Tibial artery (tissue), 4 donors: ENCODE data around the gene ATP9A.
A peak's percentile ranks its signal among the peaks of the same experiment; 100 is the strongest.

Experiments
- DNase-seq, 2 donors: peaks; one replicate each; pipeline ENCODE4 v3.0.0-alpha.2; 2019
- H3K27ac ChIP-seq, 2 donors: fragments of 200-600 bp; sonication (generic) in 1 of 2; 1 replicate in 1 of 2; 2 replicates in 1 of 2; pipeline ENCODE4 v1.5.1; 2018 to 2019; ENCODE audit warnings: mild to moderate bottlenecking in 1 of 2
- H3K27me3 ChIP-seq, 2 donors: fragments of 200-600 bp; sonication (generic) in 1 of 2; one replicate each; pipeline versions ENCODE4 v1.5.1 to v1.6.0; 2016 to 2019
- H3K36me3 ChIP-seq, 3 donors: fragments of 200-600 bp; sonication (generic) in 2 of 3; one replicate each; pipeline ENCODE4 v1.5.1; 2016 to 2019; ENCODE audit warnings: mild to moderate bottlenecking in 2 of 3
- H3K4me1 ChIP-seq, 4 donors: fragments of 200-600 bp; sonication (generic) in 2 of 4; 1 replicate in 3 of 4; 2 replicates in 1 of 4; pipeline ENCODE4 v1.5.1; 2016 to 2019
- H3K4me3 ChIP-seq, 2 donors: fragments of 200-600 bp; sonication (generic) in 1 of 2; 1 replicate in 1 of 2; 2 replicates in 1 of 2; pipeline ENCODE4 v1.5.1; 2018 to 2019; ENCODE audit warnings: mild to moderate bottlenecking in 2 of 2
- H3K9me3 ChIP-seq, 3 donors: fragments of 200-600 bp; sonication (generic) in 1 of 3; one replicate each; pipeline ENCODE4 v1.5.1; 2016 to 2019
- intact Hi-C: fragments of 100-400 bp; cut with DNase I; formaldehyde crosslinking; loops from one replicate; pipeline ENCODE4 v1.15.0; 2023; ENCODE audit warnings: low total_unique reads
- TF ChIP-seq, protein P1 (sequence below), 2 experiments: fragments of 200-600 bp in 1 of 2; fragments of 450-650 bp in 1 of 2; IDR thresholded peaks; one replicate each; pipeline ENCODE4 v1.5.1; 2017 to 2019; ENCODE audit warnings: antibody characterized with exemption in 2 of 2, mild to moderate bottlenecking in 1 of 2, moderate library complexity in 1 of 2

The ATP9A gene

DNA sequence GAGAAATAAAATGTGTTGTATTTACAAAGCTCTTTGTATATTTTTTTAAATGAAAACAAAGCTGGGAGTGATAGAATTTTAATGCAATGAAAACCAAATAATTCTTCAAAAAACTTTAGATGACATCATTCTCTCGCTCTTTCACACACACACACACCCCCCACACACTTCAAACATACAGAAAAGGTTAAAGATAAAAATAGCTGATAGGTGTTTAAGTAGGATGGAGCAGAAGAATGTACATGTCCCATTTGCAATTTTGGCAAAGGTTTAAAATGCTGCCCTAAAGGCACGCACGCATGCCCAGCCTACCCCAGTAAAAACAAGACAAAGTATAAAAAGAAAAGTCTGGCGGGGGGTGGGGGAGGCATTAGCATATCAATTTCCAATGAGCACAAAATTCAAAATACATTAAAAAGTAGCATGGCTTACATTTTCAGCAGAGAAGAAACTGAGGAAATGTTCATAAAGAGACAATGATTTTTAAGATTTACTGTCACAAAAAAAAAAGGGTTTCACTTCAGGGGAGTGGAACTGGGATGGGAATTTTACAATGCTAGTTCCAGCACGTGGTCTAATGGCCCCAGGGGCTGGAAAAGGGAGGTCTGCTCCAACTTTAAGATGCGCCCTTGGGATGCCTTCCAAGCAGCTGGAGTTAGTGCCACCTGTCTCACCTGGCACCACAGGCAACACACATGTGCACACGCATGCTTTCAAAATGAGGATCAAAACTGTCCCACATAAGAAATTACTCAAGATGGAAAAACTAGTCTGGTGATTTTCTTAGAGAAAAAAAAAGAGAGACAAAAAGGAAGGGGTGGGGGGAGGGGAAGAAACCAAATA, 170.6 kb downstream of the ATP9A start:
- H3K4me3 ChIP-seq: no peak overlapping the region
- H3K4me1 ChIP-seq: peaks cover 0 to 15% (median 5%) of the 10 kb centered on the region in 4 donors
- peaks cover 12 to 54% (median 30%) of the 10 kb centered on the region in 3 donors for H3K36me3 ChIP-seq
- no peak for DNase-seq
- intact Hi-C loops: loop anchor here (5.0 to 10.0 kb wide), 2 partner anchors 225 to 613 kb away; no protein-coding TSS in a partner anchor
- H3K27me3 ChIP-seq: no peaks in the 10 kb centered on the region
- TF ChIP-seq, protein P1, sequence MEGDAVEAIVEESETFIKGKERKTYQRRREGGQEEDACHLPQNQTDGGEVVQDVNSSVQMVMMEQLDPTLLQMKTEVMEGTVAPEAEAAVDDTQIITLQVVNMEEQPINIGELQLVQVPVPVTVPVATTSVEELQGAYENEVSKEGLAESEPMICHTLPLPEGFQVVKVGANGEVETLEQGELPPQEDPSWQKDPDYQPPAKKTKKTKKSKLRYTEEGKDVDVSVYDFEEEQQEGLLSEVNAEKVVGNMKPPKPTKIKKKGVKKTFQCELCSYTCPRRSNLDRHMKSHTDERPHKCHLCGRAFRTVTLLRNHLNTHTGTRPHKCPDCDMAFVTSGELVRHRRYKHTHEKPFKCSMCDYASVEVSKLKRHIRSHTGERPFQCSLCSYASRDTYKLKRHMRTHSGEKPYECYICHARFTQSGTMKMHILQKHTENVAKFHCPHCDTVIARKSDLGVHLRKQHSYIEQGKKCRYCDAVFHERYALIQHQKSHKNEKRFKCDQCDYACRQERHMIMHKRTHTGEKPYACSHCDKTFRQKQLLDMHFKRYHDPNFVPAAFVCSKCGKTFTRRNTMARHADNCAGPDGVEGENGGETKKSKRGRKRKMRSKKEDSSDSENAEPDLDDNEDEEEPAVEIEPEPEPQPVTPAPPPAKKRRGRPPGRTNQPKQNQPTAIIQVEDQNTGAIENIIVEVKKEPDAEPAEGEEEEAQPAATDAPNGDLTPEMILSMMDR (IDR thresholded peaks at IDR 0.05): no peak
- no peaks in the 10 kb centered on the region for H3K9me3 ChIP-seq
- H3K27ac ChIP-seq: no peak overlapping the region

DNA sequence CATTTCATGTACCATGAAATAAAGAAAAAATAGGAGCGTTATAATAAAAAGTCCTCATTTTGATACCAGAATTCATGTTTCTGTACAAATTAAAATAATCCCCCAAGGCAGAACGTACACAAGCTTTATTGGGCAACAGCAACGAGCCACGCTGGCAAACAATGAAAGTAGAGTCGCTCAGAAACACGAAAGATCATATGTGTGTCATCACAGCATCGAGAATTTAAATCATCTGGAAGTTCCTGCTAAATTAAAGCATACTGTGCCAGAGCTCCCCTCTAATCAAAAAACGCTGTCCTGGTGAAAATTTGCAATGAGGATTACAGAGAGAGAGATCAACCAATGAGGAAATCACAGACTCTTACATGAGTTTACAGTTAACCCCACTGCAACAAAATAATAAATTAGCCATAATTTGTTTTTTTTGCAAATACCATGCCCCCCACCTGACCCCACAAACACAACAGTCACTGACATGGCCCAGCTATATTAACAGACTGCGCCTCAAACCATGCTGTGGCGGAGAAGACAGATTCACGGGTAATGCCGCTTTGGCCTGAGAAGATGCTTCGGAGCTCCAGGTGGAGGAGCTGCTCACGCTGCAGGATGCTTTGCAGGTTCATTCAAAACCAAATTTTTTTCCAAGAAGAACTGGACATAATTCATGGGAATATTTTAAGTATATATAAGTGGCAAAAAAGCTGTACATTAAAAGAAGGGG, 171.4 kb downstream of the ATP9A start:
- peaks cover 0 to 15% (median 5%) of the 10 kb centered on the region in 4 donors for H3K4me1 ChIP-seq
- H3K4me3 ChIP-seq: no peak overlapping the region
- intact Hi-C loops: loop anchor here (5.0 to 10.0 kb wide), 2 partner anchors 225 to 612 kb away; no protein-coding TSS in a partner anchor
- no peaks in the 10 kb centered on the region for H3K27me3 ChIP-seq
- peaks cover 12 to 46% (median 30%) of the 10 kb centered on the region in 3 donors for H3K36me3 ChIP-seq
- no peak overlapping the region for H3K27ac ChIP-seq
- TF ChIP-seq, protein P1 (IDR thresholded peaks at IDR 0.05): no peak
- no peak for DNase-seq
- no peaks in the 10 kb centered on the region for H3K9me3 ChIP-seq

DNA sequence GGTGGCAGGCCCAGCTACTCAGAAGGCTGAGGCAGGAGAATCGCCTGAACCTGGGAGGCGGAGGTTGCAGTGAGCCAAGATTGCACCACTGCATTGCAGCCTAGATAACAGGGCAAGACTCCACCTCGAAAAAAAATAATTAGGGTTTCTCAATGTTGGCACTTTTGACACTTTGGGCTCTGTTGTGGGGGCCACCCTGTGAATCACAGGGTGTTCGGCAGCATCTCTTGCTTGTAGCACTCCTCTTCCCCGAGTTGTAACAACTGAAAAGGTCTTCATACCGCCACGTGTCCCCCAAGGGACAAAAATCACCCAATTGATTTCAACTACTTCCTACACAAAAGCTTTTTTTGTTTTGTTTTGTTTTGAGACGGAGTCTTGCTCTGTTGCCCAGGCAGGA, 172.4 kb downstream of the ATP9A start:
- peak overlapping the region in 1 of 2 donors; percentile 52 for H3K27ac ChIP-seq
- H3K36me3 ChIP-seq: peaks cover 12 to 35% (median 20%) of the 10 kb centered on the region in 3 donors
- H3K4me1 ChIP-seq: peaks cover 0 to 15% (median 5%) of the 10 kb centered on the region in 4 donors
- no peaks in the 10 kb centered on the region for H3K27me3 ChIP-seq
- TF ChIP-seq, protein P1 (IDR thresholded peaks at IDR 0.05): no peak
- intact Hi-C loops: loop anchor here (5.0 to 10.0 kb wide), 2 partner anchors 223 to 611 kb away; no protein-coding TSS in a partner anchor
- no peak for DNase-seq
- H3K4me3 ChIP-seq: no peak overlapping the region
- no peaks in the 10 kb centered on the region for H3K9me3 ChIP-seq

DNA sequence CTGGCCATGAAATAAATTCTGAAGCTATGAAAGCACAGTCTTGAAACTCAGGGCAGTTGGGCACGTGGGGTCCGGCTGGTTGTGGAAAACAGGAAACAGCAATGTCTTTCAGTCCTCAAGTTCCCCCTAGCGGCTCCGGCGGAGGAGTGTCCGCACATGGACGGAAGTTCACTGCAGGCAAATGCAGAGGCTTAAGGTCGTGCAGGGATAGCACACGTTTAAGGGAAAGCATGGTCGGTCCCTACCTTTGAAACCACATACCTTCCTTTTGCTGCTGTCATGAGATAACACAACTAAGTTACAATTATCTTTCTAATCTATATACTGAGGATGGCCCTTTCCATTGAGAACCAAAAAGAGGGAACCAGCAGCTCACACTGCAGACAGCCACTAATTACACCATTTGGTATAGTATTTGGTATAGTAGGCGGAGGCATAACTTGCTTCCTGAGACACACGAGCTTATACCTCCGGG, 173.1 kb downstream of the ATP9A start:
- Histone ChIP-seq H3K27me3 (no peaks in the 10 kb centered on the region), H3K4me1 (peaks cover 0 to 15% (median 5%) of the 10 kb centered on the region in 4 donors), H3K36me3 (peaks cover 8 to 29% (median 19%) of the 10 kb centered on the region in 3 donors), H3K9me3 (no peaks in the 10 kb centered on the region), H3K27ac (peak overlapping the region; percentile 42 to 52), H3K4me3 (no peak overlapping the region)
- intact Hi-C loops: loop anchor here (5.0 to 10.0 kb wide), 2 partner anchors 223 to 610 kb away; no protein-coding TSS in a partner anchor
- TF ChIP-seq, protein P1 (IDR thresholded peaks at IDR 0.05): peak; percentile 89 to 95
- DNase-seq: peak; percentile 94 to 95

DNA sequence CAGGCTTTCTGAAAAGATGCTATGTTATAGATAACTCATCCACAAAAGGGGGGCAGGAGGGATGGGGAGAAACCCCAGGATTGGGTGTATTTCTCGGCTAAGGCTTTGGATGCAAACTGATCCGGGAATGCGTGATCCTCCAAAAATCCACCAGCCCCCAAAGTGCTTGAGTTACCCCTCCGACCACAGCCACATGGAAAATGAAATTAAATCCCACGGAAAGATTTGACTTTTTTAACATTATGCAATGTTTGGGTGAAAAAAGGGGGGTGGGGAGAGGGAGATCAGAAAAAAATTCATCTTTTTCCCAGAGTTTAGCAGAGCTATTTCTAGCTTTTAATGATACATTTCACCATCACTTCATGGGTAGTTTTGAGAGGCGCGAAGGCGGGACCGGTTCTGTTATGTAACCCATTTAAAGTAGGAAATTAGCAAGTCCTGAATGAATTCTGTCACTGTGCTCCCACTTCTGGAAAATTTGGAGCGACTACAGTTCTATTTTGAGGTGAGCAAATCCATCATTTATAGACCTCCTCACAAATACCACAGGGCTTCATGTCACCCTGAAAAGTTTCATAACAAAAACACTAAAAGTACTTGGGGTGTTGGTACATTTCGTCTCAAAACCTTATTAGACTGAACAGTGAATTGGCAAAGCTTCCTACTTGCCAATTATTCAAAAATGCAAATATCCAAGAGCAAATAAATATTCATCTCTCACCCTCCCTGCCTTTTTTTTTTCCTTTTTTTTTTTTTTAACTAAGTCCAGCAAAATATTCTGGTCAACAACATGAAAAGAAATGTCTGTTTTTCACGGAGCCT, 173.7 kb downstream of the ATP9A start:
- peak in 1 of 2 donors; percentile 72 for DNase-seq
- no peak overlapping the region for H3K4me3 ChIP-seq
- H3K36me3 ChIP-seq: peaks cover 2 to 22% (median 14%) of the 10 kb centered on the region in 3 donors
- peaks cover 0 to 15% (median 5%) of the 10 kb centered on the region in 4 donors for H3K4me1 ChIP-seq
- TF ChIP-seq, protein P1 (IDR thresholded peaks at IDR 0.05): no peak
- H3K27ac ChIP-seq: peak overlapping the region; percentile 42 to 52
- intact Hi-C loops: loop anchor here (5.0 to 10.0 kb wide), 3 partner anchors 212 to 610 kb away; no protein-coding TSS in a partner anchor
- H3K9me3 ChIP-seq: no peaks in the 10 kb centered on the region
- H3K27me3 ChIP-seq: no peaks in the 10 kb centered on the region
